ENCODE measurements around the gene NTMT2.
"Not testable (repeated sequence)": the region's sequence is repeated elsewhere in the genome, so short reads cannot be mapped to it uniquely, and the experiment has no call there.

NTMT2 gene

DNA sequence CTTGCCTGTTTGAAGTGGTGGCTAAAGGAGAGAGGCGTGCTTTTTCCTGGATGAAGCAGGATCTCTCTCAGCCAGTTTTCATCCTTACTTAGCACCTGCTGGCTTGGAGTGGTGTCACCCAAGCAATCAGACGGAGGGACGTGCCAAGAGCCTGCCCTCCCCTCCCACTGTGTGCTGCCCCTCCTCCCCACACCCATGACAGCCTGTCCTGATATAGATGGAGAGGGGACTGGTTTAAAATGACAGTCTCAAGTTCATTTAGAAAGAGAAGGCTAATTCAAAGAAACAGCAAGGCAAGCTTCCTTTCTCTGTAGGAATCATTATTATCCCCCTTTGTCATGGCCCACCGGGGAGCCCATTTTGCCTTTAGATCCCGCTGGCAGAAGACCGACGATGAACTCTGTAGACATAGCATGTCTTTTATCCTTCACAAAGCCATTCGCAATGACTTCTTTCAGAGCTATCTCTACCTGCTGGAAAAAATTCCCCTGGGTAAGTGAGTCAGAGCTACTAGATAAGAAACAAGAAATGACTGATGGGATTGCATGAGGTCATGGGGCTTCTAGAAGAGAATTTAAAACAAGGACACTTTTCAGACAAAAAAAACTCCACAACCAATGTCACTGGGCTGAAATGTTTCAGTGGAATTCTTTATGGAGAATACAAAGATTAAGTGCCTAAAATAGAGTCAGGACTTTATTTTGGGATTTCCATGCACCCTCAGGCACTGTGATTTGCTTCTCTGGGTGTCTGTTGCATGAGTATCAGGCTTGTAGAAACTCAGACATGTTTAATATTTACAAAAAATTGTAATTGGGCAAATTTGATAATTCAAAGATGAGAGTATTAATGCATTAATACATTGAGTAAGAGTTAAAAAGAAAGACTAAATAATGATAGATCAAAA is at the start of gene NTMT2:
Gene NTMT2 (plus strand): TSS at position 190 of the 907 bp plus-strand sequence. CDS start 149 bp downstream, at position 339.
- no peak for DNase-seq

GRCh38 chr1:170095976-170096748 is 49.6 kb upstream of the NTMT2 start:
- no peak for DNase-seq

DNA sequence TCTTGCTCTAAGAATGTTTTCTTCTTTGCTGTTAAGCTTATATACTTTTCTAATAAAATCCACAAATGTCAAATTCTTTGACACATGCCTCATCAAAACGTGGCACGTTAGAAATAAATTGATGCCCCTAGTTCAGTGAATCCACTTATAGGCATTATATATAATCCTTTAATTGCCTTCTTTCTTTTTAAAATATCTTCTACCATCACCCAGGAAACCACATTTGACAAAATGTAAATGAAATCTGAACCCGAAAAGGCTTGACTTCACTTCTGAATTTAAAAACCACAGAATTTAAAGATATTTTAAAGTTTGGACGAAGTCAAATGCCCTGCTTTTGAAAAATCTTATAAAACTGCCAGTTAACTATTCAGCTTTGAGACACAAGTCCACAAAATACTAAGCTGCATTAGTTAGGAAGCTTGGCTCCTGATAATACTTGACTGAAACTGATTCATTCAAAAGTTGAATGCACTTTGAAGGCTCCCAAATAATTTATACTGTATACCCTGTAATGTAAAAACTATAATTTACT is 48.9 kb upstream of the NTMT2 start:
- DNase-seq: no peak

DNA sequence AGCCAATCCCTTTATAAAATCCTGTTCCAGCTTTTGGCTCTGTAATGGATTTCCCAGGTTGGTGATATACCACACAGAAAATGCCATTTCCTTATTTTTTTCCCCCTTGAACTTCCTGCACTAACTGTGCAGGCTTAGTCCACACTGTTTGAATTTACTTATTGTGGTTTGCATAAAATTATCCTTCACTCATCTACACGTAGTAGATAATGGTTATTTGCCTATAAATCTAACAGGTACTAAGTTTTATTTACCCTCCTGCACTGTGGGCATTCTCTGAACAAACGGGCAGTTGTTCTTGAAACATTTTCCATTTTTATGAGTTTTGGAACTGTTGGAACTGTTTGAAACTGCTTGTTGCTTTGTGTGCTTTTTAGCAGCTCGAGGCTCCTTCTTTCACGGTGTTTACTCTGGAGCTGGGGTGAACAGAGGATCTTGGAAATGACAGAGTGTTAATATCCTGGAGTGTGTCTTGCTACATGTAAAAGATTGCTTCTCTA is 48.3 kb upstream of the NTMT2 start:
- no peak for DNase-seq

DNA sequence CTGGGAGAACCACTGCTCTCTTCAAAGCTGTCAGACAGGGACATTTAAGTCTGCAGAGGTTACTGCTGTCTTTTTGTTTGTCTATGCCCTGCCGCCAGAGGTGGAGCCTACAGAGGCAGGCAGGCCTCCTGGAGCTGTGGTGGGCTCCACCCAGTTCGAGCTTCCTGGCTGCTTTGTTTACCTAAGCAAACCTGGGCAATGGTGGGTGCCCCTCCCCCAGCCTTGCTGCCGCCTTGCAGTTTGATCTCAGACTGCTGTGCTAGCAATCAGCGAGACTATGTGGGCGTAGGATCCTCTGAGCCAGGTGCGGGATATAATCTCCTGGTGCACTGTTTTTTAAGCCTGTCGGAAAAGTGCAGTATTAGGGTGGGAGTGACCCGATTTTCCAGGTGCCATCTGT is 32.6 kb upstream of the NTMT2 start:
- not testable (repeated sequence) for DNase-seq

DNA sequence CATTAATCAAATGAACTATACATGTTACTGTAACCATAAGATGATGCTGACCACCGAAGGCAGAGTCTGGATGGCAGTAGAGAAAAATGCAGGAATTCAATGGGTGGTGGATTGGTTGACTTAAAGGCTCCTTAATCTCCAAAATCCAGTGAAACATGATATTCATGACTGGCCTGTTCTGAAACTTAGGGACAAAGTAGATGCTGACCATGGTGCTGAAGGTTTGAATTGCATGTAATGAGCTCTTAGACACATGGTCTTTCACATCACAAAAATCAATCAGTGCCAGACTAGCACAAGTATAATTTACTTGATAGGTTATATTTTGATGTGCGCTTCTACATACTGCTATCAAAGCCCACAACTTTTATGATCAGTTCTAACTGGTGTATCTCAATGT is 30.9 kb upstream of the NTMT2 start:
- DNase-seq: no peak

DNA sequence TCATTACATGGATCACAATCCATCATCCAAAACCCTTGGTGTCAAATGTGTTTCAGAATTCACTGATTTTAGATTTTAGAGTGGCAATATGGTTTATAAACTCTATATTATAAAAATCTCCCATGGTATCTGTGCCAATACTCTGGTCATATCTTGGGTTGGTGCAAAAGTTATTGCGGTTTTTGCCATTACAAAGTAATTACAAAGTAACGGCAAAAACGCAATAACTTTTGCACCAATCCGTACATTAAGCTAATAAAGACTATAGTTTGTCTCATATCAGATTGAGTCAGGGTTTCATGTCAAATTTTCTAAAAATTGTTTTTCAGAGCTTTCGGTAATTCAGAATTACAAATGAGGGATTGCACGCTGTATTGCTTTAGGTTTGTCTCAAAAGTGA is 23.4 kb upstream of the NTMT2 start:
- no peak for DNase-seq

- DNase-seq: no peak
Measured at GRCh38 chr1:170125269-170125668, 20.5 kb upstream of the NTMT2 start.

- DNase-seq: no peak
Measured at GRCh38 chr1:170126696-170127095, 19.1 kb upstream of the NTMT2 start.

GRCh38 chr1:170131450-170131849 is 14.3 kb upstream of the NTMT2 start:
- DNase-seq: no peak

GRCh38 chr1:170131984-170132383 is 13.8 kb upstream of the NTMT2 start:
- no peak for DNase-seq

- DNase-seq: no peak
Measured at GRCh38 chr1:170133766-170134495, 11.8 kb upstream of the NTMT2 start.

DNA sequence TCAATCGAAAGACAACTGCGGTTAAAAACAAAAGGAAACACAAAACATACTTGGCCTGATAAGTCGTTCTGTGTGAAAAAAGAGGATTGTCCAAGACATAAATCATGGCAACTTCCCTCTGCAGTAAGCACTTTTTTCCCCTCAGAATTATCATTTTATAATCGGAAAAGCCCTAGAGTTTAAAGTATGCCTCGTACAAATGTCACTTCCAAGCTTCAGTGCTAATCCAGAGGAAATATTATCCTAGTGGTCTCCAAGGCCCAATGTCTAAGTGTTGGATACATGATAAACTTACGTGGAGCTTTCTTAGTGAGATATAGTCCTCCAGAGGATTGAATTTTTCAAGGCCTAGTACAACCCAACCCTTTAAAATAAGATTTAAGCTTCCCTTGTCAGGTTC is 11.2 kb upstream of the NTMT2 start:
- no peak for DNase-seq

GRCh38 chr1:170140371-170140770 is 5.4 kb upstream of the NTMT2 start:
- DNase-seq: no peak

DNA sequence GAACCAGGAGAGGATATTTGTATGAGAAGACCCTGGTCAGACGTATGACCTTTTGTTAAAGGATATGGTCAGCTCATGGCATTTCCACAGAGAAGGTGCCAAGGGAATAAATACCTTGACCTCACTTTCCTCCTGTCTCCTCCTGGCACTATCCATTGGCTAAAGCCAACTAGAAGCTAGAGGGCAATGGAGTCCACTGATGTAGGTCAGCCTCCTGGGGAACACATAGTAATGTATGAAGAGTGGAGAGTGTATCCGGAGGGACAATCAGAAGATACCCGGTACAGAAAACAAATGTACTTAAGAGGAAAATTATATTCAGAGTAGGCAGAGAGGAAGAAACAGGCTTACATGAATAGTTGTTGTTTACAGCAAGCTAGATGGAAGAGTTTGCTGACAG is 698 bp upstream of the NTMT2 start:
- no peak for DNase-seq

DNA sequence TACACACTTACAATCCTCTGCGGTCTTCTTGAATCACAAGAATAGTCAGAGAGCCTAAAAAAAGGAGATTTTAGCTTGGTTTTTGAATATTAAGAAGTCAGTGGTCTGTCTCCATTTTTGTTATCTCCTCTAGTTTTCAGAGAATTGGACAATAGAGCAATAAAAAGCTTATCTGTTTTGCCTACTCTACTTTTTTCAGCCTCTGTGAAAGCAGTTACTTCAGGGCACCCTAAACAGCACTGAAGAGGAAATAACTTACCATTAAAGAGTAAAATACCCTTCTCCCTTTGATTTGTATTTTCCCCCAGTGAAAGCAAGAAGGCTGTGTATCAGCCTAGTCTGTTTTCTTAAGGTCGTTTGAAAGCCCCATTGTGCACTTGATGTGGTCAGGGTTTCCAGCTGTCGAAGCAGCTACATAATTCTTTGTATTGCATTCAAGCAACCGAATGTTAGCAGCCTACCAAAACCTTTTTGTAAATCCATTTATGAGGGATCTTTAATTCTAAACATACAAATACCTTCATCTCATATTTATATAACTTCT is 1.0 kb downstream of the NTMT2 start:
- DNase-seq: no peak

- no peak for DNase-seq
Measured at GRCh38 chr1:170149241-170149640, 3.5 kb downstream of the NTMT2 start.

DNA sequence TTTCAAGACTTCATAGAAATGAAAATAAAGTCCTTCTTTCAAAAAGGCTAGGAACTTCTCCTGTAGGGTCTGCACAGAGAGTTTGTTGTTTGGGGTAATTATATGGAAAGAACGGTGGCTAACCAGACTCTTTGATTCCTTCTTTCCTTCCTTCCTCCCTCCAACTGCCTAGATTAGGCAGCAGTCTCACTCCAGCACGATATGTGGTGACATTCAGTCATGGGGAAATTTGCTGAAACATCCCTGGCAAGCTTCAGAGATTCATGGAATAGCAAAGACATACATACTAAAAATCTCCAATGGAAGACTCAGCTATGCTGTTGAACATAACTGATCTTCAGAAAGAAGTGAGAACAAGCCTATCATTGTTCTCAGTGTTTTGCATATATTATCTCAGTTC is 4.3 kb downstream of the NTMT2 start:
- DNase-seq: no peak

- no peak for DNase-seq
Measured at GRCh38 chr1:170150921-170151320, 5.2 kb downstream of the NTMT2 start.

- no peak for DNase-seq
Measured at GRCh38 chr1:170153417-170153816, 7.7 kb downstream of the NTMT2 start.

GRCh38 chr1:170155055-170155454 is 9.3 kb downstream of the NTMT2 start:
- DNase-seq: no peak

- DNase-seq: no peak
Measured at GRCh38 chr1:170156594-170156993, 10.8 kb downstream of the NTMT2 start.

DNA sequence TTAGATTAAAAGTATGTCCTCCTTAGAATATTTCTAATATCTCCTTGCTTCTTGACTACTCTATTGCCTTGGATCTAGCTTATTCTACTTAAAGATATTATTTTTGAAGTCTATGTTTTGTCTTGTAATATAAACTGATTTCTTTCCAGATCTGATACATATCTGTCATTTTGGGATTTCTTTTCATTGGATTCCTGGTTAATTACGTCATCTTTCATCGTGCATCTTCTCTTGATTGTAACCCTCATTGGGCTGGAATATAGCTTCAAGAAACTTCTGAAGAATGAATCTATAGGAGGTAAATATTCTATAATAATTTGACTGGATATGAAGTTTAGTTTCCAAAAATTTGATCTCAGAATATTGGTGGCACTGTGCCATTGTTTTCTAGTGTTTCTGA is 12.1 kb downstream of the NTMT2 start:
- DNase-seq: no peak
